Activated CD4-positive, alpha-beta T cell treated with anti-CD3 and anti-CD28 coated beads for 48 hours (primary cell): Measurements from ENCODE around the gene FOXP1.

Experiments used
- DNase-seq: peaks from one replicate; pipeline ENCODE4 v3.0.0-alpha.2; 2020

The FOXP1 gene

GRCh38 chr3:71012971-71013370, 570.6 kb downstream of the FOXP1 start:
- no peak for DNase-seq

- no peak for DNase-seq
Observed at GRCh38 chr3:71011565-71012287, 571.8 kb downstream of the FOXP1 start.

DNA sequence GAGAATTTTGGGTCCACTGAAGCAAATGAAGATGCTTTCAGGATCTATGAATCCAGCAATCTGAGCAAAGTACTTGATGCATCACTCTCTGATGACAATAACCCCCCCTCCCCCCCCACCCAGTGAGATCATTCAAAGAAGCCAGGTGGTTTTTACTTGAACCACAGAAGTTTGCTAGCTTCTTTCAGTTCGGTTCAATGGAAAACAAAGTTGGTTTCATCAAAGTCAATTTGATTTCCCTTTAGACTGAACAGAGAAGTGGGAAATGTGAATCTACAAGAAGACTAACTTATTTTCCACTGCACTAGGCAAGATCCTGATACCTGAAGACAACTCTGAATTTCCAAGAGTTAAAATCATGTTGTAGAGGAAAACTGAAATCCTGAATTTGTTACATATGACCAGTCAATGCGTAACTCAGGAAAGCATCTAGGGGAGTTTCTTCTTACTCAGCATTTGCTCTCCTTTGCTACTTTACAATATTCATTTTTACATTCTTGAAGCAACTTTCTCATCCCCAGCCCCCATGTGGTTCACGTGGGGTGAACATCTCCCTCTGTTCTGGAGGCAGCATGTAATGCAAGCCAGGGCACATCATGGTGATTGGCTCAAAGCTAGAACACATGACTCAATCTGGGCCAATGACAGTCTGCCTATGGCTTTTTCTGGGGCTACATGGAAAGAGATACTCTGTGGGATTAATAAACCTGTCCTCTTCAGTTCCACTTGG, 572.6 kb downstream of the FOXP1 start:
- peak; percentile 85 for DNase-seq

DNA sequence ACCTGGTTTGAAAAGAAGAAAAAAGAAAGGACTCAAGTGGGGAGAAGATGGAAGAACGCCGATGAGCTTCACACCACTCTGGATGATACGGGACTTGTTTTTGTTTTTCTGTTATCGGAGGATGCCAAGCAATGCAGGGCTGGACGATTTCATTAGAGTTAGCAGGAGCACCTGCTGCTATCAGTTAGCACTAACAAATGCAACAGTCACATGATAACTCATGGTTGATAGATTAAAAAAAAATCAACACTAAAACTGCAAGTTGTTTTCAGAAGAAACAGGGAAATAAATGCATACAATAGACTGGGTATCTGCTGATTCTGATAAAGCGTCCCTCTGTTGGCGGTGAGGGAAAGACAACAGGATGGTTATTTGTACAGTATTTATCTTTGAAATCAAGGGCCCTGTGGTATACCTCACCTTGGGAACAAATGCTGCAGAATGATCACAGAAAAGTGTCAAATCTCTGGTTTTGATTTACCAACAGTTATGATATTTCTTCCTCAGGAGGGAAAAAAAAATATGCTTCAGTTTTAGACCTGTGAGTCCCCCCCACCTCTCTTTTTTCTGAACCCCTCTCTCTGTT, 575.1 kb downstream of the FOXP1 start:
- DNase-seq: no peak

GRCh38 chr3:71006810-71007785, 576.4 kb downstream of the FOXP1 start:
- no peak for DNase-seq

DNA sequence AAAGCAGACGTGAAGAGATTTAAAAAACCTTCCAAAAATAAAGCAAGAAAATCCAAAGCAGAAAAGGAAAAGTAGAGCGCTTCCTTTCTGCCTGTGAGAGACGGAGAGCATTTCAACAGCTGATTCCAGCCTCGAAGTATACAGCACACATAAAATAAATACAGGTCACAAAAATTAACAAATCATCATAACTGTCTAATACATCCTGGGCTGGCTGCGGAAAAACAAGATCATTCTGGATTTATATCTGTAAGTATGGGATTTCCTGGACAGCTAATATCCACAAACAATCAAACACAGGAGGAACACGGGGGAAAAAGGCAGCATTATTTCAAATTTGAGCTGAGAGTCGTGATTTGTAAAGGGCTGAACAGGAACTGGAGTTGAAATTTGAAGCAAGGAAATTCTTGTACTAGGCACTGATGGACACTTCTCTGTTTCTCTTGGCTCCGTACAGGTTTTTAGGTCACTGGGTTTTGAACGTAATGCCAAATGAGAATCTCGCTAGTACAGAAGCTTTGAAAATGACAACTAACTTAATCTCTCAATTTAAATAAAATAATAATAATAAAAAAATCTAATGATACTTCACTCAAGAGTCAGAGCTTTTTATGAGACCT, 577.7 kb downstream of the FOXP1 start:
- DNase-seq: no peak

GRCh38 chr3:71003511-71003910, 580.0 kb downstream of the FOXP1 start:
- DNase-seq: no peak

GRCh38 chr3:71002298-71002697, 581.2 kb downstream of the FOXP1 start:
- no peak for DNase-seq

DNA sequence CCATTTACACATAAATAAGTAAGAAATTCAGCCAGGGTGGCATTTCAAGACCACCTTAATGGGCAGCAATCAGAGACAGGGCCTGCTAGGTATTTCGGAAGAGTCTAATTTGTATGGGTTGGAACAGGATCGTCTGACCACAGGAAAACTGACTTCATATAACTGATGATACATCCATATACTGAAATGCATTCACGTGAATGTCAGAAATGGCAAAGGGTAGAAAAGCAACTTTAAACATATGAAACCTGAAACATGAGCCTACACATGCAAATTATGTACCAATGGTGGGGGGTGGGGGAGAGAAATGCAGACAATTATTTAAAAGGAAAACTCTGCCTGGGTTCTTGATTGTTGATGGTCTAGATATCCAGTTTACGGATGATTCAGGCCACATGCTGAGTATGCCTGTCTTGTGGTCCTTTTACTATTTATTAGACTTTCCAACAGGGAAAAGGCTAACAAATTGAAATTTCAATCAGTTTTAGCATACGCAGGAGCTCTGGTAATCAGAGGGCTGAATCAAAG, 582.2 kb downstream of the FOXP1 start:
- no peak for DNase-seq

DNA sequence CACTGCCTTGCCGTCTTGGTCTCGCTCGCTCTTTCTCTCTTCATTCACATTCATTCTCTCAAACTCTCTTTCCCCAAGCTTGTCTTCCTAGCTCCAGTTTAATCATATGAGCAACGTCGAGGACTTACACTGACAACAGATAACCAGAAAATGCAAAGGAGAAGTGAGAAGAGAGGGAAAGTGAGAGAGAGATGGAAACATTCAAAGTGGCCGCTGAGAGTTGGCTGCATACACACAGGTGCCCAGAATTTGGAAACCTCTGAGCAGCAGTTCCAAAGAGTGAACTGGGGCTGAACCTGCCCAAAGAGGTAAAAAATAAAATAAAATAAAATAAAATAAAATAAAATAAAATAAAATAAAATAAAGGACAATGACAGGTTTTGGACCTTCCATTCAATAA, 583.0 kb downstream of the FOXP1 start:
- DNase-seq: no peak

DNA sequence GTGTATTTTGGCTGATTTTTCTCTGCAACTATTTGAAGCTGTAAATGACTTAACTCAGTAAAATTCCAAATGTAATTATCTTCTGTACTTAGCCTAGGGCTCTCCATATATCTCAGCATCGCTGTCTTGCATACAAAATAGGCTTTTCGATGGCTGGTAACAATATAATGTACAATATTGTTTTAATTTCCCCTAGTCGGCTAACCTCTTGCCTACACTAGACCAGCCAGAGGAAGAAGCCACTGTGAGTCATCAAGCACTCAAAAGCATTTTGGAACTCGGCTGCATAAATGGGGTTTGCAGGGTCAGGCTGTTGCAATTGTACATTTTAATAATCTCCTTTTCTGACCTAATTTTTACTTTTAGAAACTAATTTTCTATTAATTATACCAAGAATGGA, 583.8 kb downstream of the FOXP1 start:
- no peak for DNase-seq

GRCh38 chr3:70996082-70996481, 587.4 kb downstream of the FOXP1 start:
- DNase-seq: no peak

GRCh38 chr3:70994644-70995043, 588.9 kb downstream of the FOXP1 start:
- DNase-seq: no peak

DNA sequence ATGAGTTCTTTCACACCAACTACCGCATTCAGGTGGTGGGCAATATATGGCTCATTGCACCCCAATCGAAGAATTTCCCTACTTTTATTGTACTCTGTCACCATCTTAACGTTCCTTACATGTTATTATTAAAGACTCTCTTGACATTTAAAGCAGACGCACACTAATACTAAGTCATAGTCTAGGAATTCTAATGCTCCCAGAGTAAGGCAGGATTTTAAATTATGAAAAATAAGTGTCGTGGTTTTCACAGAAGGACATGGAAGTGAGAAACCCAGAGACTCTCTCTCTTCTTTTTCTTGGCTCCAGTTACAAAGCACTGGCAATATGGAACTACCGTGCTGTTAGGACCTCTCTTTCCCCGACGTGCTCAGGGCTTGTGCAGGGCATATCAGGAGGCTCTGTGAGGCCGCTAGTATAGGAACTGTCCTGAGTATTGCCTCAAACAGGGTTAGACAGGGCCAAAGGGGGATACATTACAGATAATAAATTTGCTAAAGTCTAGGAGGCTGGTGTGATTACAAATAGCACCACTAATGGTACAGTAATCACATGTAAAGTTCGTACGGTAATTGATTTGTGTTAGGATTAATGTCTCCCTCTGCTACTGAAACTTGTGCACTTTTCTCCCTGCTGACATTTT, 590.8 kb downstream of the FOXP1 start:
- DNase-seq: no peak

- no peak for DNase-seq
Observed at GRCh38 chr3:70992131-70992530, 591.4 kb downstream of the FOXP1 start.

- no peak for DNase-seq
Observed at GRCh38 chr3:70990723-70991122, 592.8 kb downstream of the FOXP1 start.

DNA sequence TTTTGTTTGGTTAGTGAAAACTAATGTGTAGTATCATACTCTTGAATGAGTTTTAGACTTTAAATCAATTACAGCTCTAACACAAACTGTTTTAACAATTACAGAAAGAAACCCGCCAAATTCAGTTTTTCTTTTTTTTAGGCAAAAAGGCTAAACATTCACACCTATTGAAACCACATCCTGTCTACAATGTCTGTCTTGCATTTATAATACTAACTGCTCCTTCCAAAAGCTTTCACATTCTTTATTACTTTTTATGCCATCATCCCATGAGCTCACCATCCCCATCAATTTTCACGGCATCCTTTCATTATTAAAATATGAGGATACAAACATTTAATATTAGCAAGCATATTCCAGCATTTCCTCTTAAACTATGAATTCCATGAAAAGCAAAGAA, 593.3 kb downstream of the FOXP1 start:
- DNase-seq: no peak

- DNase-seq: no peak
Observed at GRCh38 chr3:70989174-70989573, 594.4 kb downstream of the FOXP1 start.

DNA sequence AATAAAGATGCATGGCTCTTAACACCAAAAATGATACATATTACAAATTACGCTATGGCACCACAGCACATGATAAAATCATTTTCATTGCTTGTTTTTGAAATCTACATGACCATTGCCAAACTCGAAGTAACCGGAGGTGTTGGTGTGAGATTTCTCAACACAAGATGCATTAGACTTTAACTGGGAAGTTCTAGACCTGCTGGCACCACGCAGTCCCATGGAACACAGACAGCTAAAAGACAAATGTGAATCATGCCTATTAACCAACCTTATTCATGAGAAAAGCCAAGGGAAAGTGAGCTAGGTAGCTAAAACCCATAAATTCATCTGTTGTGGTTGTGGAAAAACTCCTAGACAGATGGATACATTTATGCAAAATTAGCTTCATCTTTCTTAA, 595.4 kb downstream of the FOXP1 start:
- DNase-seq: no peak

DNA sequence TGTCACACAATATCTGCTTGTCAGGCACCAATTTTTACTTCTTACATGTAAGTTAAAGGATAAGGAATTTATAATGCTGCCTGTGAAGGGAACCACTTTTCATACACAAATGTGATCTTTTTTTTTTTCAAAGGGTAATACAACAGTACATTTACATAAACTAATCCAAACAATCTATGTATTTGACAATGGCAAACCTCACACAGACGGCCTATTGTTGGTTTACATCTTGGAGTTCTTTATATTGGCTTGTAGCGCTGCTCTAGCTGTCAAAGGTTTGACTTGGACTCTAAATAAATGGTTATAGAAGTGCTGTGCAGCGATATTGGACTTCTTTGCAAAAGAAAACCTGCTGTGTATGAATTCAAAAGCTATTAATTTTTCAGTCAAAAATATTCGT, 598.0 kb downstream of the FOXP1 start:
- DNase-seq: no peak

GRCh38 chr3:70984776-70985482, 598.6 kb downstream of the FOXP1 start:
- DNase-seq: no peak
